Activated CD4-positive, alpha-beta T cell treated with anti-CD3 and anti-CD28 coated beads, Interleukin-2, amount 10 ng/mL, durations not matched to agents 7 days and 5 days (primary cell): ENCODE measurements around the gene SP6. TPM values are rescaled to one million over a fixed set of nuclear protein-coding genes. Genes with fewer than 3 reads are reported as not detected.

Experiments used
- CTCF ChIA-PET: fragments of 350-600 bp; sonication (Branson Sonifier 250); formaldehyde crosslinking; loops from one replicate; lab custom pipeline; 2021; ENCODE audit warnings: antibody characterized with exemption; lab: Charles Lee
- POLR2A ChIA-PET: fragments of 350-600 bp; sonication (Branson Sonifier 250); formaldehyde crosslinking; loops from one replicate; lab custom pipeline; 2021; ENCODE audit warnings: antibody characterized with exemption; lab: Charles Lee
- DNase-seq: peaks from one replicate; pipeline ENCODE4 v3.0.0-alpha.2; 2020
- H3K27ac Mint-ChIP-seq: one replicate; pipeline ENCODE4 v1.8.0; 2021; ENCODE audit warnings: mild to moderate bottlenecking, moderate library complexity, mixed read lengths
- H3K27me3 Mint-ChIP-seq: one replicate; pipeline ENCODE4 v1.8.0; 2021; ENCODE audit warnings: mixed read lengths
- H3K36me3 Mint-ChIP-seq: one replicate; pipeline ENCODE4 v1.8.0; 2021; ENCODE audit warnings: low read depth, mixed read lengths
- H3K4me1 Mint-ChIP-seq: one replicate; pipeline ENCODE4 v1.8.0; 2021; ENCODE audit warnings: mixed read lengths
- H3K4me3 Mint-ChIP-seq: one replicate; pipeline ENCODE4 v1.8.0; 2021; ENCODE audit warnings: mild to moderate bottlenecking, moderate library complexity, mixed read lengths
- H3K9me3 Mint-ChIP-seq: one replicate; pipeline ENCODE4 v1.8.0; 2021; ENCODE audit warnings: mixed read lengths
- total RNA-seq, 2 experiments: library from RNA; stranded (reverse); gene quantifications; one replicate each; pipeline ENCODE4 v1.2.3, GENCODE V29; 2021

SP6 gene
- total RNA-seq, result not detected

GRCh38 chr17:47850692-47851573 lies at the start of gene SP6:
TSS of gene SP6 (minus strand) at chr17:47851163. CDS start at chr17:47848429, 2,734 bp downstream.
- peak; percentile 49 for DNase-seq
- CTCF ChIA-PET, result interaction anchor here (0.6 to 19.1 kb wide), 8 partner anchors 8 to 198 kb away, joined by 3 to 344 read pairs (median 4); partner anchors contain the start of genes SCRN2 and SP2
- Mint-ChIP-seq H3K27ac (no peak within 1 kb of the TSS), H3K27me3 (peaks cover 90% of the 10 kb centered on the region), H3K9me3 (no peaks in the 10 kb centered on the region), H3K36me3 (no peaks in the 10 kb centered on the region), H3K4me1 (peaks cover 20% of the 10 kb centered on the region), H3K4me3 (peak within 1 kb of the TSS; percentile 15)
- POLR2A ChIA-PET, result interaction anchor here (0.6 kb wide), 1 partner anchor 44 kb away, joined by 5 read pairs; the partner anchor contains the start of gene SP2

- H3K4me1 Mint-ChIP-seq, result peaks cover 32% of the 10 kb centered on the region
- no peak for DNase-seq
- CTCF ChIA-PET, result interaction anchor here (0.9 to 1.5 kb wide), 3 partner anchors 10 to 59 kb away, joined by 3 to 6 read pairs (median 4); partner anchors contain the start of gene SCRN2
- peaks cover 36% of the 10 kb centered on the region for H3K36me3 Mint-ChIP-seq
- POLR2A ChIA-PET, result interaction anchor here (0.6 kb wide), 1 partner anchor 961 kb away, joined by 3 read pairs; no protein-coding TSS in a partner anchor
- H3K9me3 Mint-ChIP-seq, result no peaks in the 10 kb centered on the region
- no peak overlapping the region for H3K27ac Mint-ChIP-seq
- no peaks in the 10 kb centered on the region for H3K27me3 Mint-ChIP-seq
- H3K4me3 Mint-ChIP-seq, result no peak overlapping the region
These were observed 48.7 kb upstream of the SP6 start for GRCh38 chr17:47899643-47900042.

GRCh38 chr17:47898241-47898640 lies 47.3 kb upstream of the SP6 start:
- Mint-ChIP-seq H3K4me1 (peaks cover 45% of the 10 kb centered on the region), H3K4me3 (peak overlapping the region; percentile 40), H3K27me3 (no peaks in the 10 kb centered on the region), H3K9me3 (no peaks in the 10 kb centered on the region), H3K36me3 (peaks cover 32% of the 10 kb centered on the region), H3K27ac (no peak overlapping the region)
- POLR2A ChIA-PET, result no interaction called here
- DNase-seq, result no peak
- CTCF ChIA-PET, result interaction anchor here (2.4 kb wide), 1 partner anchor 72 kb away, joined by 9 read pairs; the partner anchor contains the start of gene CDK5RAP3

GRCh38 chr17:47897561-47897960 lies 46.6 kb upstream of the SP6 start:
- POLR2A ChIA-PET, result no interaction called here
- Mint-ChIP-seq H3K27ac (no peak overlapping the region), H3K9me3 (no peaks in the 10 kb centered on the region), H3K27me3 (no peaks in the 10 kb centered on the region), H3K36me3 (peaks cover 30% of the 10 kb centered on the region), H3K4me1 (peaks cover 45% of the 10 kb centered on the region), H3K4me3 (peak overlapping the region; percentile 91)
- DNase-seq, result no peak
- CTCF ChIA-PET, result interaction anchor here (2.4 kb wide), 1 partner anchor 73 kb away, joined by 9 read pairs; the partner anchor contains the start of gene CDK5RAP3

- no peaks in the 10 kb centered on the region for H3K27me3 Mint-ChIP-seq
- no peaks in the 10 kb centered on the region for H3K9me3 Mint-ChIP-seq
- peaks cover 26% of the 10 kb centered on the region for H3K36me3 Mint-ChIP-seq
- CTCF ChIA-PET, result interaction anchor here (2.4 kb wide), 1 partner anchor 73 kb away, joined by 9 read pairs; the partner anchor contains the start of gene CDK5RAP3
- peak overlapping the region; percentile 91 for H3K4me3 Mint-ChIP-seq
- DNase-seq, result no peak
- peaks cover 46% of the 10 kb centered on the region for H3K4me1 Mint-ChIP-seq
- POLR2A ChIA-PET, result no interaction called here
- peak overlapping the region; percentile 92 for H3K27ac Mint-ChIP-seq
These were observed 45.9 kb upstream of the SP6 start for GRCh38 chr17:47896672-47897490.

GRCh38 chr17:47895856-47896671 lies 45.1 kb upstream of the SP6 start, which contains the start of gene SP2:
TSS of gene SP2 (plus strand) at chr17:47896236. CDS start at chr17:47896287, 51 bp downstream.
- DNase-seq, result peak; percentile 100
- Mint-ChIP-seq H3K4me1 (peaks cover 54% of the 10 kb centered on the region), H3K27me3 (no peaks in the 10 kb centered on the region), H3K27ac (peak within 1 kb of the TSS; percentile 100), H3K9me3 (no peaks in the 10 kb centered on the region), H3K36me3 (peaks cover 26% of the 10 kb centered on the region), H3K4me3 (peak within 1 kb of the TSS; percentile 93)
- CTCF ChIA-PET, result interaction anchor here (1.1 to 15.3 kb wide), 6 partner anchors 10 to 74 kb away, joined by 3 to 344 read pairs (median 6); partner anchors contain the start of genes LRRC46, MRPL10, SCRN2 and SP6
- POLR2A ChIA-PET, result interaction anchor here (0.6 to 1.4 kb wide), 5 partner anchors 45 to 119 kb away, joined by 3 to 6 read pairs (median 5); partner anchors contain the start of genes CDK5RAP3, LRRC46, MRPL10 and SP6

GRCh38 chr17:47895347-47895855 lies 44.4 kb upstream of the SP6 start:
- H3K9me3 Mint-ChIP-seq, result no peaks in the 10 kb centered on the region
- peaks cover 26% of the 10 kb centered on the region for H3K36me3 Mint-ChIP-seq
- peaks cover 54% of the 10 kb centered on the region for H3K4me1 Mint-ChIP-seq
- DNase-seq, result peak; percentile 47
- no peaks in the 10 kb centered on the region for H3K27me3 Mint-ChIP-seq
- CTCF ChIA-PET, result interaction anchor here (1.1 to 15.3 kb wide), 6 partner anchors 10 to 75 kb away, joined by 3 to 344 read pairs (median 6); partner anchors contain the start of genes LRRC46, MRPL10, SCRN2 and SP6
- POLR2A ChIA-PET, result interaction anchor here (0.6 to 1.4 kb wide), 5 partner anchors 45 to 120 kb away, joined by 3 to 6 read pairs (median 5); partner anchors contain the start of genes CDK5RAP3, LRRC46, MRPL10 and SP6
- peak overlapping the region; percentile 93 for H3K4me3 Mint-ChIP-seq
- H3K27ac Mint-ChIP-seq, result peak overlapping the region; percentile 100

GRCh38 chr17:47894498-47895346 lies 43.8 kb upstream of the SP6 start:
- peaks cover 23% of the 10 kb centered on the region for H3K36me3 Mint-ChIP-seq
- peaks cover 54% of the 10 kb centered on the region for H3K4me1 Mint-ChIP-seq
- no peaks in the 10 kb centered on the region for H3K27me3 Mint-ChIP-seq
- peak overlapping the region; percentile 93 for H3K4me3 Mint-ChIP-seq
- CTCF ChIA-PET, result interaction anchor here (0.6 to 15.3 kb wide), 6 partner anchors 10 to 75 kb away, joined by 3 to 344 read pairs (median 4); partner anchors contain the start of genes LRRC46, MRPL10, SCRN2 and SP6
- no peak for DNase-seq
- H3K9me3 Mint-ChIP-seq, result no peaks in the 10 kb centered on the region
- H3K27ac Mint-ChIP-seq, result peak overlapping the region; percentile 100
- POLR2A ChIA-PET, result interaction anchor here (0.9 to 1.4 kb wide), 3 partner anchors 44 to 76 kb away, joined by 5 to 6 read pairs (median 5); partner anchors contain the start of genes CDK5RAP3, LRRC46, MRPL10 and SP6

- Mint-ChIP-seq H3K4me3 (no peak overlapping the region), H3K36me3 (peaks cover 2% of the 10 kb centered on the region), H3K4me1 (peaks cover 30% of the 10 kb centered on the region), H3K27me3 (no peaks in the 10 kb centered on the region), H3K27ac (peak overlapping the region; percentile 83), H3K9me3 (no peaks in the 10 kb centered on the region)
- ChIA-PET CTCF (interaction anchor here (0.6 to 15.3 kb wide), 7 partner anchors 9 to 566 kb away, joined by 3 to 344 read pairs (median 5); partner anchors contain the start of genes CDK5RAP3, SCRN2 and SP6), POLR2A (interaction anchor here (0.6 kb wide), 1 partner anchor 51 kb away, joined by 3 read pairs; the partner anchor contains the start of gene SCRN2)
- DNase-seq, result peak; percentile 16
These were observed 40.7 kb upstream of the SP6 start for GRCh38 chr17:47891545-47892088.
